ENCODE measurements around the gene ZIC2.
A peak's percentile ranks its signal among the peaks of the same experiment; 100 is the strongest.

ZIC2 gene

GRCh38 chr13:99960663-99961311 is 20.8 kb upstream of the ZIC2 start:
- DNase-seq: peak in 1 of 2 experiments; percentile 45

DNA sequence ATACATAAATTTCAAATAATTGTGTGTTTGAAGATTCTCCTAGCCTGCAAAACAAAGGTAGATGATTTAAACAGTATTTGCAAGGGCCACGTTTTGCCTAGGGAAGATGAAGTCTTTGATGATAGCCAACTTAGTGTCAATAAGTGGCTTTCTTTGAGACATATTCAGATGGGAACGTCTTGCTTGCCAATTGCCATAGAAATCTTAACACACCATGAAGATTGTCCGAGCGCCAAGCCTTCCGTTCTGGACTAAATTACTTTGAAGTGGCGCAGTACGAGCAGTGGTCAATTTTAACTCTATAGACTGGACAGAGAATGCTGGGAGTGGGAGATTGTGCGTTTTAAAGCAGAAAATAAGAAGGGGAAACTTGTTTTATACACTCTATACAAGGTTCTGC is 19.9 kb upstream of the ZIC2 start:
- DNase-seq: no peak

DNA sequence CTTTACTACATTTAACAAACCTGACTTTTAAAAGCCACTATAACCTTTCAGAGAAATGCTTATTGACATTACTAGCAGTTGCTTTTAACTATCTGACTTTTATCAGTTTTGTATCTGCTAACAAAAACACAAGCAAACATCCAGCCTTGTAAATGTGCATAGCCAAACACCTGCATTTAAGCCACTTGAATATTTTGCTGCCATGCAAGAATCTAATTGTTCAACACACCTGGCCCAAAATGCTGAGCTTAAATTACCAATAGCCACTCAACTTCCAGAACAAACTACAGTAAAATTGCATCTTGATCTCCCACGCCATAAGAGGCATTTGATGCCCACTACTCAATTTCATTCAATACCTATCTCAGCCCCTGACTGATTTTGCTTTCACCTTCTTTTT is 19.3 kb upstream of the ZIC2 start:
- DNase-seq: no peak

- DNase-seq: no peak
Observed at GRCh38 chr13:99963816-99964339, 17.7 kb upstream of the ZIC2 start.

DNA sequence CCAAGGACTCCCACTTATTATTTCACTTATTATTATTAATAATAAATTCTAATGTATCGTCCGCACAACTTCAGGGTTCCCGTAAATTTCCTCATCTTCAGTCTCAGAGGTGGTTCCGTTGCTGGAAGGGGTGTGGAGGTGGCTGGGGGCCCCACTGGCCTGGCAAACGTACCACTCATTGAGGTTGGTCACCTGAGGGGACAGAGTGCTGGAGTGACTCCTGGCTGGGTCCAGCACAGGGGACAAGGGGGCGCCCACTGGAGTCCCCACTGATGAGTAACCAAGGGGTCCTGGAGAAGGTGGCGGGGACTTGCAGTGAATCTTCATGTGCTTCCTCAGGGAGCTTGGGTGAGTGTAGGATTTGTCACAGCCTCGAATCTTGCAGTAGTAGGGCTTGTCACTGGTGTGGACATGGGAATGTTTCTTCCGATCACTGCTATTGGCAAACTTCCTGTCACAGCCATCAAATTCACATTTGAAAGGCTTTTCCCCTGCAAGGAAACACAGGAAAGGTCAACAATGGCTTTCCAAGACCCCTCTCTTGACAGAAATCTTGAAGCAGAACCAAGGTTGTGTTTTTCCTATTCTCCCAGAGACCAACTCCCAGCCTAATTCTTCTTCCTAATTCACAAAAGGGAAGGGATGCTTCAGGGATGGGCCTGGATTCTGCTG is 16.1 kb upstream of the ZIC2 start:
- no peak for DNase-seq

DNA sequence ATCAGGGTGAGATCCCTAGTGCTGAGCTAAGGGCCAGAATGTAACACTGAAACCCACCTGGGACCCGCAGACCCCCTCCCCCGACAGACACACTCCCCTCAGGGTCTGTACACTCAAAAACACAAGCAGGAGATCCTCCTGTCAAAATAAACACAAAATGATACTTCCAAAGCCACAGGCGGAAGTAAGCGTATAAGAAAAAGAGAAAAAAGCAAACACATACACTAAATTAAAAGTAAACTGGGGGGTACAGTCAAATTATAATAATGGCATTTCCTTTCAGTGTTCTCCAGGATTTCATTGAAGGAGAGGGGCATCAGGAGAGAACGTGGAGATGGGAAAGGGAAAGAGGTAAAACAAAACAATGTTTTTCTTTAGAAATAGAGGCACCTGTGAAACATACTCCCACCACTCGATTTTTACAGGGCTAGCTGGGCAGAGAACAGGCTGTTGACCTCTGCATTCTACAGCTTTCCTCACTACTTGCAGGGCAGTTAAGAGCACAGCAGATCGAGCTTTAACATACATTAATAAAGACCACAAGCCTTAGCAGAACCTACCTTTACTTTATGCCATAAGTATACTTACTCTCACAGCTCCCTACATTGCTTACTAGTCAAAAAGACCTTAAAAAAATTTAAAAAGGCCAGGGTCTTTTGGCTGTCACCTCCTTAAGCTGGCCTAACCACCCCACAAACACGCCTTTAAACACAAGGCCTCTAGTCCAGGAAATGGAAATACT is 15.3 kb upstream of the ZIC2 start:
- DNase-seq: no peak

GRCh38 chr13:99967498-99967868 is 14.1 kb upstream of the ZIC2 start:
- no peak for DNase-seq

GRCh38 chr13:99967869-99968520 is 13.6 kb upstream of the ZIC2 start:
- no peak for DNase-seq

DNA sequence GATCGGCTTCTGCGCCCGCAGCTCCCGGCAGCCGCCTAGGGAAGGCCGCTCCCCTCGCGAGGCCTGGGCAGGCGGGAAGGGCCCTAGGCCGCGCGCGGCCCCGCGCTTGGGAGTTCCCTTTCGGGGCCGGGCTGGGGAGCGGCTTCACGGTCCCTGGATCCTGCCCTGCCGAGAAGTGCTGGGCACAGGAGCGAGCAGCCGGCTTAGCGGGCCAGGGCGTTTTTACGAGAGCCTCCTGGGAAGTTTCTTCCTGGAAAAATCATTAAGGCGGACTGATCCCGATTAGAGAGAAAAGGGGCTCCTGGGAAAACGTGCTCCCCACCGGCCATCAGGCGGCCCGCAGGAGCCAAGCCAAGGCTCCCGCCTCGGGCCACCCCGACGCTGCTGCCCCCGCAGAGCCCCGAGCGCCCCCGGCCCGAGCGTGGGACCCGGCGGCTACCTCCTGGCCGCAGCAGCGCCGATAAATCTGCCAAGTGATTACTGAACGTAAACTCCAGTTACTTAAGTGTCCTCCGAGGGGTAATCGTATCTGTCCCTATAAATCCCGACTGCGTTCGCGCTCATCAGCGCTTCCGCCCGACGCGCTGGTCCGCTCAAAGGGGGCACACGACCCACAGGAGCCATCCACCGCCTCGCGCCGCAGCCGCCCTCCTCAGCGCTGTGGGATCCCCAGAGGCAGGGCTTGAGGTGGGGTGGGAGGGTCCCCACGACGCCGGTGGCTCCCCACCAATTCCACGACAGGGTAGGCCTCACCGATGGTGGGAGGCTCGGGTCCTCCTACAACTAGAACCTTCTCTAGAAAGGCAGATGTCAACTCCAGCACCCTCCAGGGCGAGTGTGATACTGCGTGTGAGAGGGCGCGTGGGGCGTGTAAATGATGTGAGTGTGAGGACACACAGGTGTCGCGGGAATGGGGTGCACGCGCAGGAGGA is 12.8 kb upstream of the ZIC2 start:
- peak in 1 of 2 experiments; percentile 34 for DNase-seq

DNA sequence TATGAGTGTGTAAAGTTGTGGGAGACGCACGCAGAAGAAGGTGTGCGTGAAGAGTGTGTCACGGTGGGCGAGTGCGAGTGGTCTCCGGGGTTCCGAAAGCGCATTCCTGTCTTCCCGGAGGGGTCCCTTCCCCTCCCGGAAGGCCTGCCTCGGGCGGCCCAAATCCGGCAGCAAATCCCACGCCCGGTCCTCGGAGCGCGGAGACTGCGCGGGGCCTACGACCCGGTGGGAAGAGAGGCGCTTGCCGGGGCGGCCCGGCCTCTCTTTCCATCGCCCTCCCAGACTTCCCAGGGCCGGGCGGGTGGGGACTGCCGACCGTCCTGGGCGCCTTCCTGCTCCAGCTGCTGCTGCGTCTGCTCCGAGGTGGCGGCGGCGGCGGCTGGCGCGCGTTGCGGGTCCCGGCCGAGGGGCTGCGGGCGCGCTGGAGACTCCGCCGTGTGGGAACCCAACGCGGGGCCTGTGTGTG is 12.1 kb upstream of the ZIC2 start:
- DNase-seq: peak in 1 of 2 experiments; percentile 25

GRCh38 chr13:99969919-99970650 is 11.5 kb upstream of the ZIC2 start:
- DNase-seq: peak in 1 of 2 experiments; percentile 43

DNA sequence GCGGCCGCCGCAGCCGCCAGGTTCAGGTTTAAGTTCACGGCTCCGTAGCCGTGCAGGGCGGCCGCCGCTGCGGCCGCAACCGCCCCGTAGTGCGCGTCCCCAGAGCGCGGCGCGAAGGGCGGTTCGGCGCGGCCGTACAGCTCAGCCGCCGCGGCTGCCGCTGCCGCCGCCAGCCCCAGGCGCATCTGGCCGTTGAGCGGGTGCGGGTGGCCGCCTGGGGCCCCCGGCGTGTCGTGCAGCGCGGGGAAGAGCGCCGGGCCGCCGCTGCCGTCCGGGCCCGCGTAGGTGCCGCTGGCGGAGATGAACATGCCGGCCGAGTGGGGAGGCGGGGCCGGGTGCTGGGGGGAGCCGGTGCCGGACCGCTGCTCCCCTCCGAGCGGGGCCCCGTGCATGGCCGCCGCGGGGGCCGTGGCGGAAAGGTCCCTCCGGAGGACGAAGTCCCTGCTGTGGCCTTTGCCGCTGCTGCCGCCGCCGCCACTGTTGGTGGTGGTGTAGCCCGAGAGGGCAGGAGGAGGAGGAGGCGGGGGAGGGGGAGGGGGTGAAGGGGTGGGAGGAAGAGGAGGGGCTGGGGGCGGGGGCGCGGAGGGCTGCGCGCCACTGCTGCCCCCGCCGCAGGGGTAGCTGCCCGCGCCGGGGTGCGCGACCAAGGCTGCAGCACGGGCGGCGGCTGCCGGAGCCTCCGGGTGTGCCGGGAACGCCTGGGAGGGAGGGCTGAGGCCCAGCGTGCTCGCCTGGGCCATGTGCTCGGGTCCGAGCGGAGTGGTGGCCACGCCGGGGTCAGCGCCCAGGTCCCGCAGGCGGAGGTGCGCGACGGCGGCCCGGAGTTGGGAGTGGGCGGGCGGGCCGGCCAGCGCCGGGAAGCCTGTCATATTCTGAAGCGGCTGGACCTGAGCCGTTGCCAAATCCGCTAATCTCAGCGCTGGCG is 10.7 kb upstream of the ZIC2 start:
- peak in 1 of 2 experiments; percentile 33 for DNase-seq

DNA sequence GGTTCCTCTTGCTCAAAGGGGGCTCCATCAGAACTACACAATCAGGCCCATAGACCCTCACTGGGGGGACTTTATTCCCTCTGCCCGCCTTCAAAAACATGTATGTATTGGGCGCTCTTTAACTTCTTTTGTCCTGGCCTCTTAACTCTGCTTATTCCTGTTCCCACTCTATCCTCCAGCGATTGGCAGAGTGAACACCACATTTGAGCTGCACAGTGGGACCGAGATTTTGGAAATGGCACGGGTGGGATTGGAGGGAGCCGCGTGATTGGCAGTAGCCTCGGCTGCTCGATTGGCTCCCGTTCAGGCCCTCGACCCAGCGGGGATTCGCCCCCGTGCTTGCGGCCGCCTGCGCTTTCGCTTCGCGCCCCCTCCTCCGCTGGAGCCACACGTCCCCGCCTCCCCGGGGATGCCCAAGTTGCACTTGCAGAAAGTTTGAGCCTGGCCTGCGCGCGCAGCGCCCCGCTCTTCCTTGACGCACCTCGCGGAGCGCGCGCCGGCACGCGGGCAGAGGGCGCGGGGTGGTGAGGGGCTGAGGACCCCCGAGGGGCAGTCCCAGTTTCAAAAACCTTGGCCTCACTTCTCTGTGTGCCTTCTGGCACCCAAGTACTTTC is 9.9 kb upstream of the ZIC2 start, which contains the start of gene ZIC5:
TSS of gene ZIC5 (minus strand) at position 192 of the 614 bp plus-strand sequence. CDS start at position 28, 164 bp downstream.
- DNase-seq: peak; percentile 29 to 56

DNA sequence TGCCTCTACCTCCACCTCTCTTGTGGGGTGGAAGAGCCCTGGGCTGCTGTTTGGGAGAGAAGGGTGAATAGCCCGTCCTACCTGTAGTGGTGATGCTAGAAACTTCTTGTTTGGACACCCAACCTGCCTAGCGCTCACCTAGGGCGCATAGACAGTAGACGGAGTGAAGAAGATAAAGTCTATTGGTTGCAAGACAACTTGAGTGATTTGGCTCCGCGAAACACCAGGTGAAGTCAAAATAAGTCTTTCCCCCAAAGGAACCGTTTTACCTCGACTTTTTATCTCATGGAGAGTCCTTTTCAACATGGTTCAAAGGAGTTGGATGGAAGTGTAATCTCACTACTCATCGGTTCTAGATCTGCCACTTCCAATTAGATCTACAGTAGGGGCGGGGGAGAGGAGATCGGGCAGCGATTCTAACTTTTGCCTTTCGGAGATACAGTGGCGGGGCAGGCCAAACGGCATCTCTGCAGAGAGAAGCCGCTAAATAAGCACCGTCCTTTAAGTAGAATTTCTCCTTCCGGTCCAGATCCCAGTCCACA is 9.3 kb upstream of the ZIC2 start:
- no peak for DNase-seq

GRCh38 chr13:99973163-99973807 is 8.3 kb upstream of the ZIC2 start:
- DNase-seq: no peak

GRCh38 chr13:99973808-99974185 is 7.8 kb upstream of the ZIC2 start:
- DNase-seq: no peak

- no peak for DNase-seq
Observed at GRCh38 chr13:99974296-99974938, 7.2 kb upstream of the ZIC2 start.

DNA sequence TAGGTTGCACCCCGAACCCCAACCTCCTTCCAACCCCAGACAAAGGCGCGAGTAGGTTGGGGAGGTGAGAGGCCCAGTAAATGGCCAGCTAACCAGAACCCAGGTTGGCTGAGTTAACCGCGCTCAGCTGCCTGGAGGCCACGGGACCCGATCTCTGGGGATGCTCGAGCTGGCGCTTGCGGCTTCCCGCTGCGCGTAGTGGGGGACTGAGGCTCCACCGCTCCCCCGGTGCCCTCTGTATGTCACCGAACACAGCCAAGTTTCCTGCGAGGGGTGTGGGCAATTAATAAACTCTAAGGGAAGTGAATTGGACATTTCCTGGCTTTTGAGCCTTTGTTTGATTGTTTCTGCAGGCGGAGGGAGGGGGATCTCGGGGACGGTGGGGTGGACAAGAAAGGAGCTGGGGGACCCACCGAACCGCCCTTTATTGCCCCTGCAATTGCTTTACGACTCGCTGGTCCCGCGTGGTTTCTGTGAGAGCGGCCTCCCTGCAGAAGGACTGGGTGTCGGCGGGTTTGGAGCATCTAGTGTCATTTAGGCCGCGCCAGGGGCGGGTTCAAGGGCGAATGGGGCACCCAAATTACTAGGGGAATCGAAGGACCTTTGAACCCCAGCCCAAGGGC is 6.5 kb upstream of the ZIC2 start:
- DNase-seq: no peak
